Fibroblast of villous mesenchyme (primary cell): ENCODE measurements around the gene PRKCD. TPM values are rescaled to one million over a fixed set of nuclear protein-coding genes. Genes with fewer than 3 reads are reported as not detected.

Source experiments
- DNase-seq: peaks from one replicate; pipeline ENCODE4 v3.0.0-alpha.2; 2010; ENCODE audit warnings: low read depth
- H3K4me3 ChIP-seq: 2 replicates; pipeline ENCODE4 v1.5.1; 2011; ENCODE audit warnings: low read depth, mild to moderate bottlenecking, low read length
- CTCF ChIP-seq: IDR thresholded peaks from 2 replicates; pipeline ENCODE4 v1.5.1; 2012; ENCODE audit warnings: low read depth, mild to moderate bottlenecking, low read length; ENCODE audit not compliant: insufficient read depth
- total RNA-seq: library from RNA; depleted of rRNA; stranded (reverse); fragments of >200 nt; gene quantifications from 2 replicates; pipeline ENCODE4 v1.2.3, GENCODE V29; 2012

The PRKCD gene
- total RNA-seq, 1 donor, result 1.7 TPM

GRCh38 chr3:53156368-53156834 lies 4.6 kb upstream of the PRKCD start:
- peak; percentile 29 for DNase-seq
- H3K4me3 ChIP-seq, result peak overlapping the region; percentile 27
- no peak for TF ChIP-seq CTCF

- DNase-seq, result no peak
- no peak for TF ChIP-seq CTCF
- no peak overlapping the region for H3K4me3 ChIP-seq
Measured at GRCh38 chr3:53157974-53158580, 2.9 kb upstream of the PRKCD start.

- no peak for DNase-seq
- H3K4me3 ChIP-seq, result no peak overlapping the region
- no peak for TF ChIP-seq CTCF
Measured at GRCh38 chr3:53158765-53159155, 2.2 kb upstream of the PRKCD start.

- TF ChIP-seq CTCF, result no peak
- no peak overlapping the region for H3K4me3 ChIP-seq
- no peak for DNase-seq
Measured at GRCh38 chr3:53159156-53160060, 1.6 kb upstream of the PRKCD start.

GRCh38 chr3:53160061-53160659 lies 849 bp upstream of the PRKCD start:
- peak overlapping the region; percentile 89 for H3K4me3 ChIP-seq
- no peak for DNase-seq
- TF ChIP-seq CTCF, result no peak

GRCh38 chr3:53161450-53161819 lies 426 bp downstream of the PRKCD start:
- peak; percentile 17 for DNase-seq
- TF ChIP-seq CTCF, result no peak
- H3K4me3 ChIP-seq, result peak overlapping the region; percentile 89
